SH-SY5Y (cell line): ENCODE data around the gene SEL1L.

Source experiments
- GATA2 ChIP-seq: IDR thresholded peaks from 2 replicates; pipeline ENCODE4 v1.6.1; 2011; ENCODE audit warnings: mild to moderate bottlenecking, low read depth, low read length
- GATA3 ChIP-seq: IDR thresholded peaks from 2 replicates; pipeline ENCODE4 v1.6.1; 2011; ENCODE audit warnings: low read depth, mild to moderate bottlenecking, low read length, moderate library complexity

DNA sequence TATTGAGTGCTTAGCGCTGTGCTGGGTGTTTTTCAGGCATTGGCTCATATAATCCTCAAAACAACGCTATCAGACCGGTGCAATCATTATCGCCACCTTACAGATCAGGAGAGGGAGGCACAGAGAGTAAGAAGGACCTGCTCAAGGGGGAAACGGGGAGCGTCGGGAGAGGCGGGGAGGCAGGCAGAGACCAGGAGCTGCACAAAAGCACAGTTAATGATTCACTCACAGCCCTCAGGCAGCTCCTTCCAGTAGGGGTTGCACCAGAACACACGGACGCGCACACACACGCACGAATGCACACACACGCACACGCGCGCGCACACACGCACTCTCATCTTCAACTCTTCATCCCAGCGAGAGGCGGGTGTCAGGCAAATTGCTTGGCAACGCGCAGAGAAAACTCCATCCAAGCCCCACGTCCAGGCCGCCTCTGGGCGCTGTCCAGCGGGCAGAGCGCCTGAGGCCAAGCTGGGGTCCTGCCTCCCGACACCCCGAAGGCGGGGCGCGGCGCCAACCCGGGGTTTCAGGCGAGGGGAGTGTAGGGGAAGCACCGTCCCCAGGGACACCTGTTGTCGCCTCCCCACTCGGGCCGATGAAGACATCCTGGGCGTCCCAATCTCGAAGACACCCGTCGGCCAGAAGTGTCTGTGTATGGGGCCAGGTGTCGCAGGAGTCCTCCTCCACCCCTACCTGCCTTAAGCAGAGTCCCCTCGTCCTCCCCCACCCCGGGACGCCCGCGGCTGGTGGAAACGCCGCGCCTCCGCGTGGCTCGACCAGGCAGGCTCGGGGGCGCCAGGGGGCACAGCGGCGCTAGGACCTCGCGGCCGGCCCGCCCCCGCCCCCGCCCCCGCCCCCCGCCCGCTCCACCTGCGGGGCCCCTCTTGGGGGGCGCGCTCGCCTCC is 98.0 kb downstream of the SEL1L start:
- TF ChIP-seq GATA2 (no peak), GATA3 (no peak)
